H1 (cell line): ENCODE results near the gene SURF2. TPM values are rescaled to one million over a fixed set of nuclear protein-coding genes. Genes with fewer than 3 reads are reported as not detected.
"Not testable (repeated sequence)": the region's sequence is repeated elsewhere in the genome, so short reads cannot be mapped to it uniquely, and the experiment has no call there.

Experiments
- CTCF ChIA-PET: fragments of 300-600 bp; sonication (Branson Sonifier 250); formaldehyde crosslinking; loops from one replicate; lab custom pipeline; 2021; ENCODE audit not compliant: partially characterized antibody; lab: Charles Lee
- POLR2A ChIA-PET: fragments of 300-600 bp; sonication (Branson Sonifier 250); formaldehyde crosslinking; loops from one replicate; lab custom pipeline; 2021; ENCODE audit warnings: inconsistent platforms; ENCODE audit not compliant: partially characterized antibody; lab: Charles Lee
- DNase-seq, 2 experiments: peaks; one replicate each; pipeline versions ENCODE4 v3.0.0 to v3.0.0-alpha.2; 2010 to 2022; ENCODE audit warnings: low spot score in 2 of 2, low read depth in 1 of 2, mixed read lengths in 1 of 2
- FAIRE-seq: peaks from 2 replicates; lab custom pipeline; 2011; peaks lifted over from hg19 to GRCh38; lab: Jason Lieb, UNC
- H2AFZ ChIP-seq: 2 replicates; pipeline ENCODE4 v1.8.1; 2012; ENCODE audit warnings: low read length, inconsistent platforms
- H2AK5ac ChIP-seq: 2 replicates; pipeline ENCODE4 v1.6.1; 2013; ENCODE audit warnings: low read depth, low read length
- H2BK120ac ChIP-seq: replicated peaks from 2 replicates; pipeline ENCODE3; 2013; ENCODE audit warnings: low read depth, low read length, inconsistent platforms
- H2BK12ac ChIP-seq: 2 replicates; pipeline ENCODE4 v1.6.1; 2013; ENCODE audit warnings: low read depth, low read length
- H2BK15ac ChIP-seq: 2 replicates; pipeline ENCODE4 v1.6.1; 2013; ENCODE audit warnings: low read length
- H2BK20ac ChIP-seq: 2 replicates; pipeline ENCODE4 v1.6.1; 2013; ENCODE audit warnings: low read length
- H2BK5ac ChIP-seq: 2 replicates; pipeline ENCODE4 v1.6.1; 2013; ENCODE audit warnings: low read depth, low read length
- H3K14ac ChIP-seq: 2 replicates; pipeline ENCODE4 v1.6.1; 2013; ENCODE audit warnings: inconsistent platforms; ENCODE audit not compliant: insufficient read length
- H3K18ac ChIP-seq: 2 replicates; pipeline ENCODE4 v1.6.1; 2013; ENCODE audit warnings: low read length; ENCODE audit errors: extremely low read depth
- H3K23ac ChIP-seq: 2 replicates; pipeline ENCODE4 v1.6.1; 2013; ENCODE audit warnings: inconsistent platforms; ENCODE audit not compliant: insufficient read length
- H3K23me2 ChIP-seq: 2 replicates; pipeline ENCODE4 v1.6.1; 2013; ENCODE audit warnings: low read depth, low read length
- H3K27ac ChIP-seq: 2 replicates; pipeline ENCODE4 v1.6.1; 2011; ENCODE audit warnings: low read depth, low read length, inconsistent platforms
- H3K27me3 ChIP-seq, 4 experiments: replicated peaks in 1 of 4; 1 replicate in 1 of 4; 2 replicates in 3 of 4; pipeline versions ENCODE4 v1.6.1 to v1.8.1; 2011 to 2013; ENCODE audit warnings: low read length in 3 of 4, mild to moderate bottlenecking in 3 of 4, inconsistent platforms in 2 of 4, mixed read lengths in 2 of 4, moderate library complexity in 1 of 4; ENCODE audit not compliant: control insufficient read depth in 3 of 4, insufficient read depth in 3 of 4; ENCODE audit errors: extremely low read depth in 1 of 4
- H3K36me3 ChIP-seq, 4 experiments: 2 replicates each; pipeline versions ENCODE4 v1.6.1 to v1.8.1; 2011 to 2013; ENCODE audit warnings: mild to moderate bottlenecking in 4 of 4, low read length in 3 of 4, moderate library complexity in 2 of 4, control low read depth in 1 of 4, inconsistent platforms in 1 of 4; ENCODE audit not compliant: insufficient read depth in 4 of 4, control insufficient read depth in 2 of 4
- H3K4ac ChIP-seq: replicated peaks from 2 replicates; pipeline ENCODE3; 2013; ENCODE audit warnings: low read length, low read depth, mixed read lengths, inconsistent platforms; ENCODE audit not compliant: insufficient read length
- H3K4me1 ChIP-seq, 4 experiments: replicated peaks in 1 of 4; 1 replicate in 1 of 4; 2 replicates in 3 of 4; pipeline versions ENCODE4 v1.6.1 to v1.8.1; 2011 to 2013; ENCODE audit warnings: low read length in 3 of 4, inconsistent platforms in 2 of 4, mixed read lengths in 1 of 4; ENCODE audit not compliant: insufficient read depth in 4 of 4, control insufficient read depth in 3 of 4
- H3K4me2 ChIP-seq, 2 experiments: 2 replicates each; pipeline versions ENCODE4 v1.6.1 to v1.8.1; 2011 to 2013; ENCODE audit warnings: low read depth in 2 of 2, low read length in 2 of 2, control low read depth in 1 of 2, inconsistent platforms in 1 of 2, mild to moderate bottlenecking in 1 of 2; ENCODE audit not compliant: insufficient read depth in 1 of 2
- H3K4me3 ChIP-seq, 4 experiments: fragments of 200-600, 300-600 bp in 1 of 4; sonication (generic), shearing (Covaris generic), sonication (Bioruptor Twin) in 1 of 4; 2 replicates each; pipeline versions ENCODE4 v1.5.1 to v1.8.1; 2011 to 2016; ENCODE audit warnings: low read length in 4 of 4, low read depth in 3 of 4, control low read depth in 2 of 4, inconsistent platforms in 2 of 4, mild to moderate bottlenecking in 2 of 4, mixed read lengths in 1 of 4, moderate library complexity in 1 of 4; ENCODE audit not compliant: insufficient read depth in 2 of 4; ENCODE audit errors: extremely low read depth in 1 of 4
- H3K56ac ChIP-seq: replicated peaks from 2 replicates; pipeline ENCODE3; 2013; ENCODE audit warnings: low read depth, mild to moderate bottlenecking, mixed read lengths, low read length, inconsistent platforms; ENCODE audit not compliant: insufficient read length
- H3K79me1 ChIP-seq: 2 replicates; pipeline ENCODE4 v1.6.1; 2013; ENCODE audit warnings: low read depth, low read length, control low read depth
- H3K79me2 ChIP-seq, 2 experiments: 2 replicates each; pipeline versions ENCODE4 v1.6.1 to v1.8.1; 2012 to 2013; ENCODE audit warnings: low read length in 2 of 2, mild to moderate bottlenecking in 2 of 2, inconsistent platforms in 1 of 2; ENCODE audit not compliant: insufficient read depth in 2 of 2, control insufficient read depth in 1 of 2
- H3K9ac ChIP-seq, 4 experiments: replicated peaks in 1 of 4; 1 replicate in 1 of 4; 2 replicates in 3 of 4; pipeline versions ENCODE4 v1.6.1 to v1.8.1; 2011 to 2013; ENCODE audit warnings: low read depth in 3 of 4, low read length in 3 of 4, control low read depth in 2 of 4, mild to moderate bottlenecking in 2 of 4, moderate library complexity in 2 of 4, inconsistent platforms in 1 of 4; ENCODE audit errors: extremely low read depth in 1 of 4
- H3K9me3 ChIP-seq, 2 experiments: 2 replicates each; pipeline versions ENCODE4 v1.6.1 to v1.8.1; 2012 to 2013; ENCODE audit warnings: mild to moderate bottlenecking in 2 of 2, moderate library complexity in 2 of 2, control low read depth in 1 of 2, inconsistent platforms in 1 of 2, low read depth in 1 of 2, low read length in 1 of 2, mixed read lengths in 1 of 2; ENCODE audit not compliant: insufficient read depth in 2 of 2
- H4K20me1 ChIP-seq, 2 experiments: replicated peaks in 1 of 2; 2 replicates each; pipeline versions ENCODE3 to v1.8.1; 2011 to 2013; ENCODE audit warnings: inconsistent platforms in 2 of 2, low read length in 2 of 2, mild to moderate bottlenecking in 1 of 2; ENCODE audit not compliant: insufficient read depth in 2 of 2, control insufficient read depth in 1 of 2
- H4K5ac ChIP-seq: 2 replicates; pipeline ENCODE4 v1.6.1; 2013; ENCODE audit warnings: low read length, low read depth, mixed read lengths, inconsistent platforms; ENCODE audit not compliant: insufficient read length
- H4K8ac ChIP-seq: 2 replicates; pipeline ENCODE4 v1.8.0; 2013; ENCODE audit warnings: mild to moderate bottlenecking, moderate library complexity, low read length, inconsistent platforms; ENCODE audit not compliant: insufficient read depth; ENCODE audit errors: extremely low read depth
- H4K91ac ChIP-seq: replicated peaks from 2 replicates; pipeline ENCODE3; 2013; ENCODE audit warnings: low read length, mixed read lengths, inconsistent platforms; ENCODE audit not compliant: insufficient read length
- WGBS, 2 experiments: shearing (Covaris generic) in 1 of 2; methylation state at CpG; one replicate each; pipeline versions ENCODE4 v1.1.6 to v1.1.7; 2013 to 2015; ENCODE audit warnings: low lambda C conversion rate in 2 of 2, mixed read lengths in 2 of 2, inconsistent platforms in 1 of 2, low coverage in 1 of 2, missing lambda C conversion rate in 1 of 2; ENCODE audit not compliant: insufficient replicate concordance in 2 of 2, insufficient coverage in 1 of 2, insufficient read length in 1 of 2; ENCODE audit errors: extremely low coverage in 1 of 2, missing lambda C conversion rate in 1 of 2; 5-methylcytosine and 5-hydroxymethylcytosine counted together
- polyA plus RNA-seq, 7 experiments: library from polyadenylated mRNA; depleted of rRNA in 3 of 7; stranded (reverse) in 5 of 7; unstranded in 2 of 7; fragments of >200 nt in 5 of 7; fragments of 200-250 nt in 2 of 7; gene quantifications; 1 replicate in 5 of 7; 2 replicates in 1 of 7; 4 replicates in 1 of 7; pipeline versions ENCODE4 v1.2.1 to v1.2.3, GENCODE V29; 2011 to 2013; ENCODE audit warnings: missing spikeins in 2 of 7, mixed read lengths in 2 of 7
- total RNA-seq: library from RNA; stranded (reverse); fragmentation: NEBNext Ultra II Directional; extraction: Animal tissue kit (Norgen Biotek cat#: 25700); gene quantifications from 2 replicates; pipeline ENCODE4 v1.2.1, GENCODE V29; 2021

Gene SURF2
- total and polyA plus RNA-seq, 2 of the 8 experiments (the other 6 are each of a cell fraction or from before 2014, with no cell fraction given), result 36.6 to 37.7 TPM

- H3K27me3 ChIP-seq, H3K4me1 ChIP-seq, H3K27ac ChIP-seq, POLR2A ChIA-PET, FAIRE-seq, H3K79me2 ChIP-seq, H2BK20ac ChIP-seq, H3K23ac ChIP-seq, H2BK12ac ChIP-seq, H4K20me1 ChIP-seq, DNase-seq, H2BK15ac ChIP-seq, H2BK120ac ChIP-seq, H2BK5ac ChIP-seq, H2AK5ac ChIP-seq, H4K91ac ChIP-seq, H3K4ac ChIP-seq, H3K23me2 ChIP-seq, H3K56ac ChIP-seq, H4K5ac ChIP-seq, H3K4me2 ChIP-seq, H3K14ac ChIP-seq, H3K9ac ChIP-seq, H4K8ac ChIP-seq, H3K4me3 ChIP-seq, H2AFZ ChIP-seq, H3K18ac ChIP-seq, H3K79me1 ChIP-seq: not testable (repeated sequence)
- CTCF ChIA-PET, result interaction anchor here (1.3 to 4.2 kb wide), 3 partner anchors 88 to 141 kb away, joined by 5 to 25 read pairs (median 6); no protein-coding TSS in a partner anchor
- peaks cover 10 to 16% of the 10 kb centered on the region in 2 experiments for H3K9me3 ChIP-seq
- peaks cover 4 to 18% (median 14%) of the 10 kb centered on the region in 4 experiments for H3K36me3 ChIP-seq
- 86% methylated on average over 6 of the region's 6 CpGs; no CpG with 5 or more reads in 1 of the 2 experiments for WGBS, 2 experiments
These were observed 29.3 kb upstream of the SURF2 start for GRCh38 chr9:133327021-133327420.
